HG03025 (cell line): Measurements from ENCODE around the gene GHITM.
"Not testable (repeated sequence)": the region's sequence is repeated elsewhere in the genome, so short reads cannot be mapped to it uniquely, and the experiment has no call there.

Experiments used
- ATAC-seq: cut with Tn5 transposase; IDR thresholded peaks from one replicate; pipeline ENCODE4 v1.9.1; 2021; ENCODE audit warnings: mild to moderate bottlenecking, moderate library complexity; ENCODE audit not compliant: unreplicated experiment, low FRiP score

GHITM gene, protein sequence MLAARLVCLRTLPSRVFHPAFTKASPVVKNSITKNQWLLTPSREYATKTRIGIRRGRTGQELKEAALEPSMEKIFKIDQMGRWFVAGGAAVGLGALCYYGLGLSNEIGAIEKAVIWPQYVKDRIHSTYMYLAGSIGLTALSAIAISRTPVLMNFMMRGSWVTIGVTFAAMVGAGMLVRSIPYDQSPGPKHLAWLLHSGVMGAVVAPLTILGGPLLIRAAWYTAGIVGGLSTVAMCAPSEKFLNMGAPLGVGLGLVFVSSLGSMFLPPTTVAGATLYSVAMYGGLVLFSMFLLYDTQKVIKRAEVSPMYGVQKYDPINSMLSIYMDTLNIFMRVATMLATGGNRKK

DNA sequence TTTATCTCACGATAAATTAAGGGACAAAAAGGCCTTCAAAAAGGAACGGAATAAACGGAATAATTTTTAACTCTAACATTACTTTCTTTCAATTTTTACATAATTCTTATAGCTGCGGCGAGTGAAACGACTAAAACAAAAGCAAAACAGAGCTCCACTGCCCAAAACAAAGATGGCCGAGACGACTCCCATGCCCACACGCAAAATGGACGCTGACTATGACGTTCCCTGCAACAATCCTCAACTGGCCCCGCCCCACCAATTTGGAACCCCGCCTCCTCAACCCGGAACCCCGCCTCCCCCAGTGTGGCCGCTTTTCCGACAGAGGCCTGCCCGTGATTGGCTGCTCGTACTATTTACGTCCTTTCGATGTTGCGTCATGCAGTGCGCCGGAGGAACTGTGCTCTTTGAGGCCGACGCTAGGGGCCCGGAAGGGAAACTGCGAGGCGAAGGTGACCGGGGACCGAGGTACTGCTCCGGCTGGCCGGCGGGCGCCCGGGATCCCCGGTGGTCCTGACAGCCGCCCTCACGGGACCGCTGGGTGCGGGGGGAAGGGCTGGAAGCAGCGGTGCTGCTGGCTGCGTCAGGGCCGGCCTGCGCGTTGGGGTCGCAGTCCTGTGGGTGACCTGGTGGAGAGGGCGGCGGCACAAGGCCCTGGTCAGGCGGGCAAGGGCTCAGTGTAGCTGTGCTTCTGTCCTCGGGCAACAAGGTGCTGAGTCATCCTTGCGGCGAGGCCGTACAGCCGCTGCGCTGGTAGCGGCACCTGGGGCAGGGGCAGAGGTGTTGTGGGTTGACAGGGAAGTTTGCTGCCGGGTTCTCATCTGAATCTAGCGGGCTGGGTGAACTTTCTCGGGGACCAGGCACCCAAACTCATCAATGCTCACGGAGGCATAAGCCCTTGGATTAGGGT, at the start of gene GHITM:
Gene GHITM, plus strand, starts transcription at position 384 of the 910 bp plus-strand sequence. CDS start 1,992 bp downstream, outside the sequence.
- peak; percentile 99 for ATAC-seq

DNA sequence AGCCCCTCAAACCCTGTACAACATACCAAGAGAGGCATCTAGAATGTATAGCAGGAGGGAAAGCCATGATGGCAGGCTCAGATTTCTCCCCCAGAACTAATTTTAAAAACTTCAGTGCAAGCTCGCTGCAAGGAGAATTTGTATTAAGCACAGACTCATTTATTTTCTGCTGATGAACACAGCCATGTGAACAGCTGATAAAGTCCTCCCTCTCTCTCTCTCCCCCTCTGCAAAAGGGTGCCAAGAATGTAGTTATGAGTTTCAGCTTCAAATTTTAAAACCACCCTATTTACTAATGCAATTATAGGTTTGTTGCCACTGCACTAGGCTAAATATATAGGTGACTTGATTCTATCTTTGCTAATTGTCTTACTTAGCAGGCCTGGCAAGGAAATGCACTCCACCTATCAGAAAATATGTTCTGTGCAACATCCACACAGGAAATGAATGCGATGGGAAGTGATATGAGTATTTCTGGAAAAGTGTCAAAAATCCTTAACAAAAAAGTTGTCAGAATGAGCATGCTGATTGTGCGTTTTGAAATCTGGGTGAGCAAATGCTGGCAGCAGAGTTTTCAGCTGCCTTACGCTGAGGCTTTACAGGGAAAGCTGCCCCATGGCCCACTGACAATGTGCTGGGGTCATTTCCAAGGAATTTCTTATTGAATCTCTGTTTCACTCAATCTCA, 43.4 kb upstream of the GHITM start:
- ATAC-seq = no peak

DNA sequence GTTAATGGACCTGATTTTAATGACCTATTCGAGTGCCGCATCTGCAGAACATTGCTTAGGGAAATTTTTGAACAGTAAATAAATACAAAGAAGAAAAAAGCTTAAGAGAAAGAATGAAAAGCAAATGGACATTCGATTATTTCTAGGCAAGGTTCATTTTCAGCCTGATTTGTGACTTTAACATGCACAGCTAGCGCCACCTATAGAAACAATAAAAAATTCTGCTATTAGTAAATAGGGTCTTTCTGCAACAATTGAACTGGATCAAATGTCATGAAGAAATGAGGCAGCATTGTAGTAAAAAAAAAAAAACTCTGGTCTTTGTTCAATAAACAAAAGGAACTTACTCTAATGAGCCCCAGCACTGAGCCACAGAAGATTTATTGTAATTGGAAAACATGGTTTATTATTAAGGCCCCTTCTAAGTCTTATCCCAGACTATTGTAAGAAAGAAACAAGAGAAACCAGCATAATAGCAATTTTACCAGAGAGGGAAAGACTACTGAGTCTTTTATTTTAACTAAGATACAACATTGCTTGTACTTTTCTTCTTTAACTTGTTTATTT, 41.4 kb upstream of the GHITM start:
- no peak for ATAC-seq

DNA sequence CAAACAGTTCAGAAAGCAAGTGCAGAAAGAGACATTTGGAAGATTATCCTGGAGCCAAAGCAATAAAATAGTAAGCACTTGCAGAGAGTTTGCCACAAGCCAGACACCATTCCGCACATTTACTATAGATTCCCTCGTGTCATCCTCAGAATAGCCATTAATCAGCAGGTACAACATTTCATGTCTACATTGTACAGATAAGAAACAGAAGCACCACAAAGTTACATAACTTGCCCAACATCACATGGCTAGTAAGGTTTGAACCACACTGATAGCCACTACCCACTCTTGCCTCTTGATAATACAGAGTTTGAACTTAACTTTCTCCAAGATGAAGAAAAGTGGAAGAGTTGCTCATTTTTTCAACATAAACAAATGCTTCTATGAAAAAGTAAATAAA, 40.6 kb upstream of the GHITM start:
- no peak for ATAC-seq

DNA sequence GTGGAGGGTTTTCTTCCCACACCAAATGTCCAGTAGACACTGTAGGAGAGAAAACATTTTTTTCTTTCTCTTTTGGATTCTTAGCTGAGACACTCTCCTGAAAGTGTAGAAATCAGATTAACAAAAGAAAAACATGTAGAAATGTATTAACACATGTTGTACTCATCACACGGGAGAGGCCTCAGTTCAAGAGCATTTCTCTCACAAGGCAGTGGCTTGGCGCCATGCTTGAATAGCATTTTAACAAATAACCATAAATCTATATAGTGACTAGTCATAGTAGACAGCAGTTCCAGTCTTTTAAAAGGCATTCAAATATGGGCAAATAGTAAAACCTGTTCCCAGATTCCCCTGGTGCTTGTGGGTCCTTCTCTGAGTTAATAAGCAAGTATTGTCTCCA, 38.3 kb upstream of the GHITM start:
- ATAC-seq = no peak

DNA sequence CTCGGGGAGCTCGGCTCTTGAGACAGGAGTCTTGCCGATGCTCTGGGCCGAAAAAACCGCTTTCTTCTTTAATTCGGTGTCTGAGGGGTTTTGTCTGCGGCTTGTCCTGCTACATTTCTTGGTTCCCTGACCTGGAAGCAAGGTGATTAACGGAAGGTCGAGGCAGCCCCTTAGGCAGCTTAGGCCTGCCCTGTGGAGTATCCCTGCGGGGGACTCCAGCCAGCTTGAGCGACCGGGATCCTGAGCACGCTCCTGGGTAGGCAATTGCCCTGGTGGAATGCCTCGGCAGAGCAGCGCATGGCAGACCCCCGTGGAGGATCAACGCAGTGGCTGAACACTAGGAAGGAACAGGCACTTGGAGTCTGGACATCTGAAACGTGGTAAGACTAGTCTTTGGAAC, 30.5 kb upstream of the GHITM start:
- no peak for ATAC-seq

DNA sequence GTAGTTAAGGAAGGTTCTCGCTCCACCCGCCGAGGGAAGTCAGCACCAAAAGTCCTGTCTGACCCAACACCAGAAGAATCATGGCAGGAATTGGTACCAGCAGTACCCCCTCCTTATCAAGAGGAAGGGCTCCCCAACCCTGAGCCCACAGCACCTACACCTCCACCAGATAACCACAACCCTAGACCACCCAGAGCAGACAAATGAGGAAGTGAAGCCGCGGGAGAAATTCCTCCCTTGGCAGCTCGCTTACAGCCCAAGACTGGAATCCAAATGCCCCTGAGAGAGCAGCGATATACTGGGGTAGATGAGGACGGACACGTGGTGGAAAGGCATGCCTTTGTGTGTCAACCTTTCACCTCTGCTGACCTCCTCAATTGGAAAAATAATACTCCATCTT, 29.5 kb upstream of the GHITM start:
- not testable (repeated sequence) for ATAC-seq

DNA sequence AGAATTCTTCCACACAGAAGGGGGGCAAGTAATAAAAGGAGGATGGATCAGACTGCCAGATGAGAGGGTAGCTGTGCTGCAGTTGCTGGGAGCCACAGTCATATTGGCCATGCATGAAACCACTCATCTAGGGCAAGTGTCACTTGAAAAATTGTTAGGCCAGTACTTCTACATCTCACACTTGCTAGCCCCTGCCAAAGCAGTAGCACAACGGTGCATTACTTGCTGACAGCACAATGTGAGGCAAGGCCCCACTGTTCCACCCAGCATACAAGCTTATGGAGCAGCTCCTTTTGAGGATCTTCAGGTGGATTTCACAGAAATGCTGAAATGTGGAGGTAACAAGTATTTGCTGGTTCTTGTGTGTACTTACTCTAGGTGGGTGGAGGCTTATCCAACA, 25.8 kb upstream of the GHITM start:
- not testable (repeated sequence) for ATAC-seq

DNA sequence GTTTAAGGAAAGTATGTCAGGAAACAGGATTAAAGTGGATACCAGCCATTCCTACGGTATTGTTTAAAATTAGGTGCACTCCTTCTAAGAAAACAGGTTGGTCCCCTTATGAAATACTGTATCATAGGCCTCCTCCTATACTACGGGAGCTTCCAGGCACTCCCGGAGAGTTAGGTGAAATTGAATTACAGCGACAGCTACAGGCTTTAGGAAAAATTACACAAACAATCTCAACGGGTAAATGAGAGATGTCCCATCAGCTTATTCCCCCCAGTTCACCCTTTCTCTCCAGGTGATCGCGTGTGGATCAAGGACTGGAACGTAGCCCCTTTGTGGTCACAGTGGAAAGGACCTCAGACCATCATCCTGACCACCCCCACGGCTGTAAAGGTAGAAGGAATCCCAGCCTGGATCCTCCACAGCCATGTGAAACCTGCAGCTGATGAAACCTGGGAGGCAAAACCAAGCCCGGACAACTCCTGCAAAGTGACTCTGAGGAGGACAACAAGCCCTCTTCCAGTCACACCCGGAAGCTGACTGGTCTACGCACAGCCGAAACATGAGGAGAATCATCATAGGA, 25.1 kb upstream of the GHITM start:
- ATAC-seq = no peak

DNA sequence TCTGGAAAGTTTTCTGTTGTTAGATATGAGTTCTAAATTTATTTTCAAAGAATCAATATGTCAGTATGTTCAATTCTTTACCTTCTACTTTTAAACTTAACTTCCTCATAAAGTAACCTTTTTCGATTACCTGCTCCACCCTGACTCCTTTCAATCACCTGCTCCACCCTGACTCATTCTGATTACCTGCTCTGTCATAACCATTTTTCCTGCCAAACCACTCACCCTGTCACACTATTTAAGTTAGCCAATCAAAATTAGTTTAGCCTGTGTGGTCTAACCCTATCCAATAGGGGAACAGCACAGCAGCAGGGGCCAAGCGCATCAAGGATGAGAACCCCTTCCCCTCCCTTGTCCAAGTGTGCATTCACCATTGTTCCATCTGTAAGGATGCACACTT, 22.1 kb upstream of the GHITM start:
- ATAC-seq = not testable (repeated sequence)

DNA sequence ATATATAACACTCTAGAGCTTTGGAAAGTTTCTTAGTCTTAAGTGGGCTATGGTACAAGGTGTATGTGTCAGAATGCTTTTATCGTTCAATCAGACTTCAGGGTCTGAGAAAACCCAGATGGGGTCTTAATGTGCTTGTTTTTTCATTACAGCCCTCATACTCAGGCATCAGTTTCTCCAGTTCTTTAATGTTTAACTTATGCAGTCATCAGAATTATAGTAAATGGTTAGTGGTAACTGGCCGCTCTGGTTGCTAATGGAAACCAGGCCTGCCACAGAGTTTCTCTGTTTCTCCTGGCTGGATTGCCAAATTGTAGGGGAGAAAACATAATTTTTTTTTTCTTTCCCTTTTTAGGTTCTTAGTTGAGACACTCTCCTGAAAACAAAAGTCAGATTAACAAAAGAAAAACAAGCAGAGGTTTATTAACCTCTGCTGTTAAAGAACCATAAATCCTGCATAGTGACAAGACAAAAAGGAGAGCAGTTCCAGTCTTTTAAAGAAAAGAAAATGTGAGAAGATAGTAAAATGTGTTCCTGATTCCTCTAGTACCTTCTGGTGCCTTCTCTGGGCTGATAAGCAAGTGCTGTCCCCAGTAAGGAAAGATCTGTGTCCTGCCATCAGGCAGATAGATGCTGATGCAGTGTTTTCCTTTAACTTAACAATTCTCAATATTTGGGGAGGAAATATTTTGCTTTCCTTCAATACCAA, 21.5 kb upstream of the GHITM start:
- no peak for ATAC-seq

DNA sequence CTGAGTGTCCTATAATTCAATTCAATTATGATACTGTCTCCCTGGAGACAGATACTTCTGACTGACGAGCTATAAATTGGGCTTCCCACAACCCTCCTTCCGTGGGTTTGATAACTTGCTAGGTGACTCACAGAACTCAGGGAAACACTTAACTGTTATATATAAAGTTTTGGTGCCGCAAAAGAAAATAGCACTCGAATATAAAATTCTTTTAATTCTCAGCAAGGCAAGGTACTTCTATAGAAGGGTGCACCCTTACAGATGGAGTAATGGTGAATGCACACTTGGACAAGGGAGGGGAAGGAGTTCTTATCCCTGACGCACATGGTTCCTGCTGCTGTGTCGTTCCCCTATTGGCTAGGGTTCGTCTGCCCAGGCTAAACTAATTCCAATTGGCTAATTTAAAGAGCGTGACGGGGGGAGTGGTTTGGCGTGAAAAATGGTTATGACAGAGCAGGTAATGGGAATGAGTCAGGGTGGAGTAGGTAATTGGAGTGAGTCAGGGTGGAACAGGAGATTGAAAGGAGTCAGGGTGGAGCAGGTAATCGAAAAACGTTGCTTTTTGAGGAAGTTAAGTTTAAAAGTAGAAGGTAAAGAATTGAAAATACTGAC, 20.8 kb upstream of the GHITM start:
- no peak for ATAC-seq

DNA sequence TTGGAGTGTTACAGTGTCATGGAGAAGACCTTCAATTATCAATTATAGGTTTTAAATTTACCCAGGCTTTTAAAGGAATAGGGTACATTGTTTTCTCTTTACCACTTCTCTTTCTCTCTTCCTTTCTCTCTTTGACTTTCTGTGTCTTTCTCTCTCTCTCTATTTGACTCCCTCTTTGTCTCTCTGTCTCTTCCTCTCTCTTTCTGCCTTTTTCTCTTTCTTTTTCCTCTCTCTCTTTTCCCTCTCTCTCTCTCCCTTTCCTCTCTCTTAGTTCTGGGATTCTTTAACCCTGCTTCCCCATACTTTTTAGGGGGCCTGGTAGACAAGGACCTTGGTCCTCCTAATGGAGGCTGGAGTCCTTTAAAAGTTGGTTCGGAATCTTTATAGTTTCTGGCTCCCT, 15.9 kb upstream of the GHITM start:
- ATAC-seq = no peak

DNA sequence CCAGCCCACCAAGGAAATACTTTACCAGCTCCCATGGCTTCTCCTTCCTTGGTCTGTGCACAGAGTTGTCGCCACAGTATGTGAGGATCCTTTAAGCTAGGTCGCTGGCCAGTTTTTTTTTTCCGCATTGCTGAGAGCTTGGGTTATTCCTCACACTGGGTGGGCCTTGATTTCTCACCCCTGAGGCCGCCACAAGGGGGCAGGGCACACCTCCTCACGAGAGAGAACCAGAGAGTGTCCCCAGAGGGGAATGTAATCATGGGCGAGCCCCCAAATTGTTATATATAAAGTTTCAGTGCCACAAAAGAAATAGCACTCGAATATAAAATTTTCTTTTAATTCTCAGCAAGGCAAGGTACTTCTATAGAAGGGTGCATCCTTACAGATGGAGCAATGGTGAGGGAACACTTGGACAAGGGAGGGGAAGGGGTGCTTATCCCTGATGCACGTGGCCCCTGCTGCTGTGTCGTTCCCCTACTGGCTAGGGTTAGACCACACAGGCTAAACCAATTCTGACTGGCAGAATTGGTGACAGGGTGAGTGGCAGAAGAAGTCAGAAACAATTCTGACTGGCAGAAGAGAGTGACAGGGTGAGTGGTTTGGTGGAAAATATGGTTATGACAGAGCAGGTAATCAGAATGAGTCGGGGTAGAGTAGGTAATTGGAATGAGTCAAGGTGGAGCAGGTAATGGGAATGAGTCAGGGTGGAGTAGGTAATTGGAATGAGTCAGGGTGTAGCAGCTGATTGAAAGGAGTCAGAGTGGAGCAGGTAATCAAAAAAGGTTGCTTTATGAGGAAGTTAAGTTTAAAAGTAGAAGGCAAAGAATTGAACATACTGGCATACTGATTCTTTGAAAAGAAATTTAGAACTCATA, 13.2 kb upstream of the GHITM start:
- ATAC-seq = not testable (repeated sequence)

DNA sequence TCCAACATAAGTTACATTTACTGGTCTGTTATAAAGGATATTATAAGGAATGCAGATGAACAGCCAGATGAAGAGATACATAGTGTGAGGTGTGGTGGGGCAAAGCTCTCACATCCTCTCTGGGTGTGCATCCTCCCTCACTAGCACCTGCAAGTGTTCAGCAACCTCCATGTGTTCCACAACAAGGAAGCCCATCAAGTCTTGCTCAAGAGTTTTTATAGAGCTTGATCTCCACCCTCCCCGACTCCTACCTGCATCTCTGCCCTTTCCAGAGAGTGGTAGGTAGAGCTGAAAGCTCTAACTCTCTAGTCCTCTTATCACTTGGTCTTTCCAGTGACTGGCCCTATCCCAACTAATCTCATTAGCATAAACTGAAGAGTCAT, 12.5 kb upstream of the GHITM start:
- ATAC-seq = no peak

DNA sequence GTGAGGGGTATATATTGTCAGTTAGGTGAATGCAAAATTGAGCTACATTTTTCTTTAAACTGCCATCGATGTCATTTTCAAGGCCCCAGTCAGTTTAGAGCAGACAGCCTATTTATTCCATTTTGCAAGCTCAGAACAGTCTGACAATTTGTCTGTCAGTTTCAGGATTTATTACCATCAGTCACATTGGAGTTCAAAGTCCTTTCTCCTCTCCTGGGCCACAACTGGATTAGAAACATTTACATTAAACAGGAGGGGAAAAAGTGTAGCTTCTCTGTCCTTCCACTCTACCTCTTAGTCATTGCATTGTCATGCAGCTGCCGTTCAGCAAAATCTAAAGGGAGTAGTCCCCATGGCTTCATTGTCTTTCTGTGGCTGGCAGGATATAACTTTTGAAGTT, 3.5 kb upstream of the GHITM start:
- ATAC-seq = no peak

DNA sequence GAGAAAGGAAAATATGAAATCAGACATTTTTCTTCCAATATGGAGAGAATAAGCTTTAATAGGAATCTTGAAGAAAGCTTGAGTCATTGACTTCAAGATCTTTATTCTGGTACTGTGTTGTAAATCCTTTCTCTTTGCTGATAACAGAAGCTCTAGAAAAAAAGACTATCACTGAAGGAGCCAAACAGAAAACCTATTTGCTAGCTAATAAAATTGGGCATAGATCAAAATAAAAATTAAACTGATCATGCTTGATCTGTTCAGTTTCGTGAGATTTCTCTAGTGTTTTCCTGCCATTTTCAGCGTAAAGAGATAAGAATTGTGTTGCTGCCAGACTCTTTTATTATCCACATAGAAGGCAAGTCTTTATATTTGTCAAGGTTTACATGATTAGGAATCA, 1.5 kb upstream of the GHITM start:
- ATAC-seq = no peak

DNA sequence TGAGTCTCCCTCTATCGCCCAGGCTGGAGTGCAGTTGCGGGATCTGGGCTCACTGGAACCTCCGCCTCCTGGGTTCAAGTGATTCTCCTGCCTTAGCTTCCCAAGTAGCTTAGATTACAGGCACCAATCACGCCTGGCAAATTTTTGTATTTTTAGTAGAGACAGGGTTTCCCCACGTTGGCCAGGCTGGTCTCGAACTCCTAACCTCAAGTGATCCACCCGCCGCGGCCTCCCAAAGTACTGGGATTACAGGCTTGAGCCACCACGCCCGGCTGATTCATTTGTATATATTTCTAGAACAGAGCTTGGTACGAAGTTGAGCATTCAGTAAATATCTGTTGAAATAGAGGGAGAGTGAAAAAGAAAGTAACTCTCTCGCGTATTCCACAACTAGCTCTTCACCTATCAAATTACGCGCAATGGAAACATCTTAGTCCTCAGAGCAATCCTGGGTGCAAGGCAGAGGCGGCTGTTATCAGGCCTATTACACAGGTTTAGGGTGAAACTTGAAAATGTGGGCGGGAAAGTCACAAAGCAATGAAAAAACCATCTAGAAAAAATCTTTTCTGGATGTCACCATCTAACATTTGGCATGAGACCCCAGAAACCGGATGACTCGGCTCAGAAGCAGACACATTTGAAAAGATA, 707 bp upstream of the GHITM start:
- no peak for ATAC-seq
